HEK293 (cell line): ENCODE results near the gene PROB1.

Experiments used
- CTCF ChIA-PET: fragments of 350-600 bp; formaldehyde crosslinking; extraction: SDS; loops from one replicate; lab custom pipeline; 2021; ENCODE audit warnings: antibody characterized with exemption; lab: Yijun Ruan, JAX
- POLR2A ChIA-PET: fragments of 300-600 bp; formaldehyde crosslinking; extraction: SDS; loops from one replicate; lab custom pipeline; 2020; ENCODE audit warnings: antibody characterized with exemption, inconsistent platforms; lab: Yijun Ruan, JAX
- H3K27ac ChIP-seq: fragments of 200-500 bp; sonication (Bioruptor generic); 2 replicates; pipeline ENCODE4 v1.5.1; 2014; ENCODE audit warnings: low read depth, low read length, control low read depth, inconsistent platforms; ENCODE audit errors: extremely low read depth
- H3K36me3 ChIP-seq, 2 experiments: fragments of 200-500 bp in 1 of 2; sonication (Bioruptor generic) in 1 of 2; 1 replicate in 1 of 2; 2 replicates in 1 of 2; pipeline ENCODE4 v1.5.1; 2014 to 2017; ENCODE audit warnings: inconsistent platforms in 2 of 2, low read length in 2 of 2; ENCODE audit not compliant: control insufficient read depth in 2 of 2, insufficient read depth in 1 of 2
- H3K4me1 ChIP-seq: fragments of 200-500 bp; sonication (Bioruptor generic); 2 replicates; pipeline ENCODE4 v1.5.1; 2014; ENCODE audit warnings: mild to moderate bottlenecking, low read length, inconsistent platforms; ENCODE audit not compliant: control insufficient read depth, insufficient read depth
- H3K4me3 ChIP-seq: 2 replicates; pipeline ENCODE4 v1.5.1; 2011; ENCODE audit warnings: low read depth, mild to moderate bottlenecking, control low read depth, low read length, moderate library complexity
- H3K9me3 ChIP-seq: fragments of 200-500 bp; sonication (Bioruptor generic); 2 replicates; pipeline ENCODE4 v1.5.1; 2014; ENCODE audit warnings: low read depth, low read length, inconsistent platforms; ENCODE audit not compliant: control insufficient read depth, insufficient read depth
- GLI4 ChIP-seq: fragments of 450-650 bp; formaldehyde crosslinking; IDR thresholded peaks from 2 replicates; pipeline ENCODE4 v1.5.1; 2016; ENCODE audit warnings: missing biosample characterization, missing genetic modification characterization
- HOXA7 ChIP-seq: sonication (generic); formaldehyde crosslinking; IDR thresholded peaks from 2 replicates; pipeline ENCODE4 v1.8.1; 2022; ENCODE audit warnings: missing genetic modification reagents, borderline replicate concordance
- HOXD13 ChIP-seq: sonication (generic); formaldehyde crosslinking; IDR thresholded peaks from 2 replicates; pipeline ENCODE4 v1.8.0; 2022; ENCODE audit warnings: missing genetic modification reagents, borderline replicate concordance
- INSM2 ChIP-seq: fragments of 450-650 bp; formaldehyde crosslinking; IDR thresholded peaks from 2 replicates; pipeline ENCODE4 v1.5.1; 2016; ENCODE audit warnings: missing biosample characterization, missing genetic modification characterization
- PBX3 ChIP-seq: sonication (generic); formaldehyde crosslinking; IDR thresholded peaks from 2 replicates; pipeline ENCODE4 v1.8.1; 2022; ENCODE audit warnings: mild to moderate bottlenecking, moderate library complexity, missing genetic modification reagents
- PRDM1 ChIP-seq: fragments of 450-650 bp; formaldehyde crosslinking; IDR thresholded peaks from 2 replicates; pipeline ENCODE4; 2016; ENCODE audit warnings: missing biosample characterization, missing genetic modification characterization
- SALL2 ChIP-seq: fragments of 450-650 bp; formaldehyde crosslinking; IDR thresholded peaks from 2 replicates; pipeline ENCODE4 v1.5.0; 2017; ENCODE audit warnings: missing biosample characterization, mild to moderate bottlenecking, missing genetic modification characterization, borderline replicate concordance
- WT1 ChIP-seq: fragments of 450-650 bp; formaldehyde crosslinking; IDR thresholded peaks from 2 replicates; pipeline ENCODE4 v1.5.1; 2016; ENCODE audit warnings: missing biosample characterization, missing genetic modification characterization
- ZNF112 ChIP-seq: fragments of 450-650 bp; formaldehyde crosslinking; IDR thresholded peaks from 2 replicates; pipeline ENCODE4 v1.5.0; 2017; ENCODE audit warnings: missing biosample characterization, missing genetic modification characterization
- ZNF138 ChIP-seq: fragments of 450-650 bp; formaldehyde crosslinking; IDR thresholded peaks from 2 replicates; pipeline ENCODE4 v1.5.1; 2016; ENCODE audit warnings: missing biosample characterization, missing genetic modification characterization, borderline replicate concordance
- ZNF140 ChIP-seq: fragments of 450-650 bp; formaldehyde crosslinking; IDR thresholded peaks from 2 replicates; pipeline ENCODE4 v1.5.1; 2016; ENCODE audit warnings: missing biosample characterization, missing genetic modification characterization
- ZNF155 ChIP-seq: fragments of 450-650 bp; formaldehyde crosslinking; IDR thresholded peaks from 2 replicates; pipeline ENCODE4 v1.5.1; 2016; ENCODE audit warnings: missing biosample characterization, missing genetic modification characterization
- ZNF18 ChIP-seq: fragments of 450-650 bp; formaldehyde crosslinking; IDR thresholded peaks from 2 replicates; pipeline ENCODE4 v1.5.1; 2016; ENCODE audit warnings: missing biosample characterization, missing genetic modification characterization
- ZNF274 ChIP-seq, 2 experiments: fragments of 200-500 bp in 1 of 2; fragments of 450-650 bp in 1 of 2; sonication (Bioruptor generic) in 1 of 2; formaldehyde crosslinking in 1 of 2; IDR thresholded peaks; 2 replicates each; pipeline versions ENCODE4 v1.5.1 to v1.6.1; 2014 to 2016; ENCODE audit warnings: borderline replicate concordance in 1 of 2, inconsistent platforms in 1 of 2, low read length in 1 of 2, missing biosample characterization in 1 of 2, missing genetic modification characterization in 1 of 2
- ZNF362 ChIP-seq: fragments of 450-650 bp; formaldehyde crosslinking; IDR thresholded peaks from 2 replicates; pipeline ENCODE4 v1.5.1; 2016; ENCODE audit warnings: missing biosample characterization, missing genetic modification characterization
- ZNF449 ChIP-seq: fragments of 450-650 bp; formaldehyde crosslinking; IDR thresholded peaks from 2 replicates; pipeline ENCODE4 v1.5.1; 2017; ENCODE audit warnings: missing biosample characterization, mild to moderate bottlenecking, missing genetic modification characterization, moderate library complexity
- ZNF654 ChIP-seq: fragments of 450-650 bp; formaldehyde crosslinking; IDR thresholded peaks from 2 replicates; pipeline ENCODE4 v1.5.1; 2016; ENCODE audit warnings: low read depth, missing biosample characterization, missing genetic modification characterization
- ZNF707 ChIP-seq: fragments of 450-650 bp; formaldehyde crosslinking; IDR thresholded peaks from 2 replicates; pipeline ENCODE4 v1.5.1; 2016; ENCODE audit warnings: missing biosample characterization, missing genetic modification characterization
- ZNF76 ChIP-seq: fragments of 450-650 bp; formaldehyde crosslinking; IDR thresholded peaks from 2 replicates; pipeline ENCODE4; 2016; ENCODE audit warnings: low read depth, missing biosample characterization, missing genetic modification characterization, borderline replicate concordance
- ZNF792 ChIP-seq: fragments of 450-650 bp; formaldehyde crosslinking; IDR thresholded peaks from 2 replicates; pipeline ENCODE4 v1.5.1; 2016; ENCODE audit warnings: missing biosample characterization, missing genetic modification characterization
- ZSCAN16 ChIP-seq: fragments of 450-650 bp; formaldehyde crosslinking; IDR thresholded peaks from 2 replicates; pipeline ENCODE4 v1.5.1; 2016; ENCODE audit warnings: missing biosample characterization, missing genetic modification characterization
- TF ChIP-seq, protein P1 (sequence below): fragments of 450-650 bp; IDR thresholded peaks from 2 replicates; pipeline ENCODE4 v1.5.1; 2018; ENCODE audit warnings: missing biosample characterization, missing genetic modification characterization

PROB1 gene

DNA sequence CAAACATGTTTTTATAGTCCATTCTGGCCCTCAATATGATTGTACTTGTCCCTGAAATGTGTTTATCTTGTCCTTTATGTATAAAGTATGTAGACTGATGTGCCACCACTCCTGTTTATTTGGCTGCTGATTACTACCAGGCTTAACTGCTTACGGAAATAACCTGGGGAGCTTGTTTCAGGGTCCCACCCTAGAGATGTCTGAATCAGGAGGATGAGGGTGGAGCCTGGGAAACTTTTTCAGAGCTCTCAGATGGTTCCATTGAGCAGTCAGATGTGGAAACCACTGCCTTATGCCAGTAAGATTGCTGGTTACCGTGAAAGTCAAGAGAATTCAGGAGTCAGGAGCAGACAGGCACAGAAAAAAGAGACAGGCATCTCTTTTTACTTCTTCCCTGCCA lies 31.0 kb downstream of the PROB1 start:
- Histone ChIP-seq H3K36me3 (peaks cover 50 to 71% of the 10 kb centered on the region in 2 experiments), H3K9me3 (no peaks in the 10 kb centered on the region), H3K27ac (no peak overlapping the region), H3K4me3 (no peak overlapping the region), H3K4me1 (no peaks in the 10 kb centered on the region)
- no peak for TF ChIP-seq WT1 (tag by site-specific recombination)
- TF ChIP-seq ZNF707, result no peak
- TF ChIP-seq ZNF449 (tag by site-specific recombination), result no peak
- TF ChIP-seq ZNF792 (tag by site-specific recombination), result no peak
- TF ChIP-seq, protein P1, sequence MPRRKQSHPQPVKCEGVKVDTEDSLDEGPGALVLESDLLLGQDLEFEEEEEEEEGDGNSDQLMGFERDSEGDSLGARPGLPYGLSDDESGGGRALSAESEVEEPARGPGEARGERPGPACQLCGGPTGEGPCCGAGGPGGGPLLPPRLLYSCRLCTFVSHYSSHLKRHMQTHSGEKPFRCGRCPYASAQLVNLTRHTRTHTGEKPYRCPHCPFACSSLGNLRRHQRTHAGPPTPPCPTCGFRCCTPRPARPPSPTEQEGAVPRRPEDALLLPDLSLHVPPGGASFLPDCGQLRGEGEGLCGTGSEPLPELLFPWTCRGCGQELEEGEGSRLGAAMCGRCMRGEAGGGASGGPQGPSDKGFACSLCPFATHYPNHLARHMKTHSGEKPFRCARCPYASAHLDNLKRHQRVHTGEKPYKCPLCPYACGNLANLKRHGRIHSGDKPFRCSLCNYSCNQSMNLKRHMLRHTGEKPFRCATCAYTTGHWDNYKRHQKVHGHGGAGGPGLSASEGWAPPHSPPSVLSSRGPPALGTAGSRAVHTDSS (tag by site-specific recombination), result no peak
- TF ChIP-seq ZNF76, result no peak
- TF ChIP-seq ZSCAN16, result no peak
- no peak for TF ChIP-seq INSM2
- no peak for TF ChIP-seq ZNF112 (tag by site-specific recombination)
- no peak for TF ChIP-seq PBX3 (CRISPR knock-in tag)
- no peak for TF ChIP-seq GLI4 (tag by site-specific recombination)
- TF ChIP-seq ZNF140, result no peak
- no peak for TF ChIP-seq HOXA7 (CRISPR knock-in tag)
- TF ChIP-seq ZNF18 (tag by site-specific recombination), result no peak
- no peak for TF ChIP-seq ZNF138 (tag by site-specific recombination)
- TF ChIP-seq ZNF274 (IDR thresholded peaks at IDR 0.05; ENCODE audit: low read length), result no peak
- no peak for TF ChIP-seq ZNF274 (tag by site-specific recombination; IDR thresholded peaks at IDR 0.05; ENCODE audit: borderline replicate concordance)
- ChIA-PET POLR2A (interaction anchor here (1.1 to 2.0 kb wide), 2 partner anchors 20 to 27 kb away, joined by 3 to 4 read pairs; no protein-coding TSS in a partner anchor), CTCF (no interaction called here)

GRCh38 chr5:139361835-139362429 lies 33.0 kb downstream of the PROB1 start:
- peaks cover 47 to 71% of the 10 kb centered on the region in 2 experiments for H3K36me3 ChIP-seq
- CTCF ChIA-PET, result interaction anchor here (0.7 kb wide), 1 partner anchor 610 kb away, joined by 5 read pairs; no protein-coding TSS in a partner anchor
- H3K27ac ChIP-seq, result no peak overlapping the region
- H3K9me3 ChIP-seq, result no peaks in the 10 kb centered on the region
- no peak overlapping the region for H3K4me3 ChIP-seq
- POLR2A ChIA-PET, result interaction anchor here (0.6 to 0.7 kb wide), 3 partner anchors 199 to 613 kb away, joined by 4 to 5 read pairs (median 5); partner anchors contain the start of gene UBE2D2
- no peak for TF ChIP-seq ZNF654 (tag by site-specific recombination)
- TF ChIP-seq ZNF362 (tag by site-specific recombination), result peak; percentile 33; the same call in 1 of the 2 replicates
- TF ChIP-seq ZNF155 (tag by site-specific recombination), result no peak
- peak; percentile 24; the same call in 1 of the 2 replicates for TF ChIP-seq PRDM1
- TF ChIP-seq SALL2 (tag by site-specific recombination), result no peak
- no peak for TF ChIP-seq HOXD13 (CRISPR knock-in tag)
- H3K4me1 ChIP-seq, result no peaks in the 10 kb centered on the region
